GM19397 (cell line): ENCODE results near the gene TMTC3.
A peak's percentile ranks its signal among the peaks of the same experiment; 100 is the strongest.
"Not testable (repeated sequence)": the region's sequence is repeated elsewhere in the genome, so short reads cannot be mapped to it uniquely, and the experiment has no call there.

Source experiments
- ATAC-seq: cut with Tn5 transposase; IDR thresholded peaks from one replicate; pipeline ENCODE4 v1.9.1; 2021; ENCODE audit warnings: mild to moderate bottlenecking, moderate library complexity; ENCODE audit not compliant: unreplicated experiment

TMTC3 gene

DNA sequence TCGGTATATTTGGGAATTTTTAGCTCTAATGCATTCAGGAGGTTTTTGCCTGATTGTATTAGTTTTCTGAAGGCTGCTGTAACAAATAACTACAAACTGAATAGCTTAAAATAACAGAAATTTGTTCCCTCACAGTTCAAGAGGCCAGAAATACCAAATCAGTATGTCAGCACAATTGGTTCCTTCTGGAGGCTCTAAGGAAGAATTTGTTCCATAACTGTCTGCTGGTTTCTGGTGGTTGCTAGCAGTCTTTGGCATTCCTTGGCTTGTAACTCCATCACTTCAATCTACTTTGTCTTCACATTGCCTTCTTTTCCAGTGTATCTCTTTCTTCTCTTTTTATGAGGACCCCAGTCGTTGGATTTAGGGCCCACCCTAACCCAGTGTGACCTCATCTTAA, 21.3 kb downstream of the TMTC3 start:
- ATAC-seq = no peak

DNA sequence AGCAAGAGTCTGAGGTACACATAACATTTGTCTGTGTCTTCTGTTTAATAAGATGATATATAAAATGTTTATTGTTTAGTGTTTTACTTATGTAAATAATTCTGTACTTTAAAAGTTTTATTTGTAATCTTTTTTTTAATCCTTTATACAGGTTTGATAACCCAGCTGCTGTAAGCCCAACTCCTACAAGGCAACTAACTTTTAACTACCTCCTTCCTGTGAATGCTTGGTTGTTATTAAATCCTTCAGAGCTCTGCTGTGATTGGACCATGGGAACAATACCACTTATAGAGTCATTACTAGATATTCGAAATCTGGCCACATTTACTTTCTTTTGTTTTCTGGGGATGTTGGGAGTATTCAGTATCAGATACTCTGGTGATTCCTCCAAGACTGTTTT, 24.1 kb downstream of the TMTC3 start:
- ATAC-seq = no peak

DNA sequence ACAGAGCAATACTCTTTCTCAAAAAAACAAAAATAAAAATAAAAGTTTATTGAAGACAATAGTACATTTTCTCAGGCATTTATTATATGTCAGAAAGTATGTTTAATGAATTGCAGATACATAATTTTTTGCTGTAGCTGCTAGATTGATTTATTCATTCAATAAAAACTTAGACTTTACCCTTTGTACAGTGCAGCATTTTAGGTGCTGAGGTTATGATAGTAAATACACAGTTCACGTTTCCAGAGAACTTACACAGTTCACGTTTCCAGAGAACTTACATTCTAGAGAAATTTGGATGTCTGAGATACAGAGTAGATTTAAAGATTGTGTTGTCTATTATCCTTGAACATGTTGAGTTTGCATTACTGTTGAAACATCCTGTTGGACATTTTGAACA, 25.3 kb downstream of the TMTC3 start:
- no peak for ATAC-seq

GRCh38 chr12:88172844-88173407, 30.8 kb downstream of the TMTC3 start:
- no peak for ATAC-seq

DNA sequence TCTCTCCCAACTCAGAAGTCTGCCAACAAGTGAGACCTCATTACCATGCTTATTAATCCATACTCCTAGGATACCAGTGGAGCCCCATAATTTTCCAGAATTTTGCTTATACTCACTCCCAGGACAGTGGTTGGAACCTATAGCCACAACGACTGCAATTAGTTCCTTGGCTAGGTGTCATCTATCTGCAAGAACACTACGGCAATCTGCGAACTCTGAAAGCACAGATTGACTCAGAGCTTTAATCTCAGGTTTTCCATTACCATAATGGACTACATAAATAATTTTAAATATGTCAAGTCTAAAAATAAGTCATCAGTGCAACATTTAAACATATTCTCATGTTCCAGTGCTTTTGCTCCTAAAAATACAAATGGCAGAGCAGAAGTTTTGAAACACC, 33.4 kb downstream of the TMTC3 start:
- ATAC-seq = no peak

GRCh38 chr12:88179436-88180014, 37.4 kb downstream of the TMTC3 start:
- no peak for ATAC-seq

- no peak for ATAC-seq
Observed at GRCh38 chr12:88181881-88182280, 39.8 kb downstream of the TMTC3 start.

DNA sequence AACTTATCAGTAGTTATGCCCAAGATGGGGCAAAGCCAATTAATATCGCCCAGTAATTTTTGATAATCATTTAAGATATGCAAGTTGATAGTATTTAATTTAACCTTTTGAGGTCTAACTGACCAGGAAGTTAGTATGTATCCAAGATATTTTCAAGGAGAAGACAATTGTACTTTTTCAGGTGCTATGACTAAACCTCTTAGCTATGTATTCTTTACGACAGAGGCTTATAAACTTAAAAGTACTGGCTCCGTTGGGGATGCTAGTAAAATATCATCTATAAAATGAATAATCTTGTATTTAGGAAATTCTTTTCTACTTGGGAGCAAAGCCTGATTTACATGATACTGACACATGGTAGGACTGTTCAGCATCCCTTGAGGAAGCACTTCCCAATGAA, 40.3 kb downstream of the TMTC3 start:
- ATAC-seq = no peak

- no peak for ATAC-seq
Observed at GRCh38 chr12:88184196-88184595, 42.1 kb downstream of the TMTC3 start.

DNA sequence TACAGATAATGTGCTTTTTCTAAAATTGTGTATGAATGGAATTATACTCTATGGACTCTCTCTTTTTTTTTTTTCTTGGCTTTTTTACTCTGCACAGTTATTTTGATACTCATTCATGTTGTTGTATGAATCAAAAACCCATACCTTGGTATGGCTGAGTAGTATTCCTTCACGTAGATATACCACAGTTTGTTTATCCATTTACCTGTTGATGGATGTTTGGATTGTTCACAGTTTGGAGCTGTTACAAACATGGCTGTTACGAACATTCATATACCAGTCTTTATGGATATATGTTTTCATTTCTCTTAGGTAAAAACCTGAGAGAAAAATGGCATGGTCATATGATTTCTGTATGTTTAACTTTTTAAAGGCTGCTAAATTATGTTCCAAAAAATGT, 43.2 kb downstream of the TMTC3 start:
- no peak for ATAC-seq

DNA sequence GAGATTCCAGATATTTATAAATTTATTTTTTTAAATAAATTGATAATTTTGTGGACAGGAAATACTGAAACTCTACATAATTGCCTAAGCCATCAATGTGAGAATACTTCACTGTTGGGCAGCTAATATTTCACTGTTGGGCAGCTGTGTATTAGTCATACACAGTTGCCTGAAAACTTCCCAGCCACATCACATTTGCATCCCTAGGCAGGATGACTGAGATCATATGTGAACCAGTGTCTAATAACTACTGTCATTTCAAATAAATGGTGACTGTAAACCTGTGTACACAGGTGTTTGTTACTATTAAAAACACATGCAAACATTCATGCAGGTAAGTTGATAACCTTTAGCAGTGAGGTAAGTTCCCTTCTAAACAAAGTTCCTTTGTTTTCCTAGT, 43.9 kb downstream of the TMTC3 start:
- peak; percentile 75 for ATAC-seq

DNA sequence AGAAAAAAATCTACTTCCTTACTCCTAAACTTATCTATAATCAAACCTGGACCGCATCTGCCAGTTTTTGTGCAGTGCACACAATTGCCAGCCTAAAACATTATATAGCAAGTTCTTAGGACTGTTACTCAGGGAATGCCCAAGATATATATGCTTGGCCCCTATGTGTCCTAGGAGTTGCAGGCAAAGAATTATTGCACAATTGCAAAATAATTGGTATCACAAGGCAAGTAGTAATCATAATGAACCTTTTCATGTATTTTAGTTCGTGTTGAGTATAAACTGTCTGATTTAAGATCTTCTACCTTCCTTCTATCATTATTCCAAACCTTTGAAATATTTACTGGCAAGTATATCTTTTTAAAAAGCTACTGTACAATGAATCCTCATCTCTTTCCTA, 45.5 kb downstream of the TMTC3 start:
- ATAC-seq = no peak

DNA sequence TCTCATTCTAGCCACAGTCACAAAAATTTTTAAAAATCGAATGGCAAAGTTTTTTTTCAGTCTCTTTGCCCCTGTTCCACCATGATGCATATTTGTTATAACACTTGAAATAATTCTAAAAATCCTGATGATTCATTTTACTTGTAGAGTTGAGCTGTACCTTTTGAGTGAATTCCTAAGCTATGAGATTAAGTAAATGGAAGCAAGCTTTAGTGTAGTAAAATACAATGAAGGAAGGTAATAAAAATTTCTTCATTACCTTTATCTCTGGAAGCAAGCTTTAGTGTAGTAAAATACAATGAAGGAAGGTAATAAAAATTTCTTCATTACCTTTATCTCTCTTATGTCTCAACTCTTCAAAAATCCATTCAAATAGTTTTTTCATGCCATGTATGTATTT, 46.1 kb downstream of the TMTC3 start:
- ATAC-seq = no peak

GRCh38 chr12:88192426-88192825, 50.3 kb downstream of the TMTC3 start:
- no peak for ATAC-seq

DNA sequence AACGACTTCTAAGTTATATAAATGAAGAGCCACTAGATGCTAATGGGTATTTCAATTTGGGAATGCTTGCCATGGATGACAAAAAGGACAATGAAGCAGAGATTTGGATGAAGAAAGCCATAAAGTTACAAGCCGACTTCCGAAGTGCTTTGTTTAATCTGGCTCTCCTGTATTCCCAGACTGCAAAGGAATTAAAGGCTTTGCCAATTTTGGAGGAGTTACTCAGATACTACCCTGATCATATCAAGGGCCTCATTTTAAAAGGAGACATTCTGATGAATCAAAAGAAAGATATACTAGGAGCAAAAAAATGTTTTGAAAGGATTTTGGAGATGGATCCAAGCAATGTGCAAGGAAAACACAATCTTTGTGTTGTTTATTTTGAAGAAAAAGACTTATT, 52.8 kb downstream of the TMTC3 start:
- ATAC-seq = no peak

GRCh38 chr12:88200029-88200428, 57.9 kb downstream of the TMTC3 start:
- no peak for ATAC-seq

DNA sequence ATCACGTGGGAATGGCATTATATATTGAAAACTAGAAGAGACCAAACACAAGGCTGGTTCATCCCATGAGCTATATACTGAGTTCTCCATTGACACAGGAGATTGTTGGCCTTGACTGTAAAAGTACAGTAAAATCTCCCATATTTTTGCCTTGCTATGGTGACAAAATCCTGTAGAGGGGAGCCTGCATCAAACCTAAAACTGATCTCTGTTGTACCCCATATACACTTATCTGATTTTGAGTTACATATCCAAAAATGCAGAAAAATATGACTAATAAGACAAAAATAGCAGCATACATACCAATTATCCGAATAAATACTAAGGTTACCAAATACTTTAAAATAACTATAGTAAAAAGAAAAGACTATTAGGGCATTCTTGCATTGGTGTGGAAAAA, 60.4 kb downstream of the TMTC3 start:
- ATAC-seq = no peak

GRCh38 chr12:88206601-88207000, 64.5 kb downstream of the TMTC3 start:
- ATAC-seq = no peak

- no peak for ATAC-seq
Observed at GRCh38 chr12:88207921-88208620, 66.0 kb downstream of the TMTC3 start.

- no peak for ATAC-seq
Observed at GRCh38 chr12:88208661-88209060, 66.6 kb downstream of the TMTC3 start.

DNA sequence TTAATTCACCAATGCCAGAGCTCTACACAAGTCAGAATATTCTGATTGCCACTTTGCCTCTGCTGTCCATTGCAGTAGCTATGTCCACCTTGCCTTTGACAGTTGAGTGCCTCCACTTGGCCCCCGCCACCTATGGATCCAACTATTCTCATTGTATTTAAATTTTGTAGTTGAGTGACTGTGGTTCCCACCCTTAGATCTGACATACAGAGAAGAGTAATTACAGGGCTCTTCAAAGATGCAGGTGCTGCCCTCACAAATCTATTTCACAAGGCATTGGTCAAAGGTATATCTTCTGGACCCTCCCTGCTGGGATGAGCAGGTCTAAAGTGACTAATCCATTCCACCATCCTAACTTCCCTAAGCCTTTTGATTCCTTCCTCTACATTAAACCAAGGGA, 68.2 kb downstream of the TMTC3 start:
- ATAC-seq = not testable (repeated sequence)

GRCh38 chr12:88218293-88218692, 76.2 kb downstream of the TMTC3 start:
- no peak for ATAC-seq

DNA sequence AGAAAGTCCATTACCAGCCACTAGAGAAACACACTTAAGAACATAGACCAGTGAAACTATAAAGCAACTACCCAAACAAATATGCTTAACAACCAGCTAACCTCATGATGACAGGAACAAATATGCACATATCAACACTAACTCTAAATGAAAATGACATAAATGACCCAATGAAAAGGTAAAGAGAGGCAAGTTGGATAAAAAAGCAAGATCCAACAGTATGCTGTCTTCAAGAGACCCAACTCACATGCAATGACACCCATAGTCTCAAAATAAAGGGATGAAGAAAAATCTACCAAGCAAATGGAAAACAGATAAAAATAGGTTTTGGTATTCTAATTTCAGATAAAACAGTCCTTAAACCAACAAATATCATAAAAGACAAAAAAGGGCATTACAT, 77.8 kb downstream of the TMTC3 start:
- no peak for ATAC-seq
